Measurements from ENCODE around the gene GRIK4. TPM values are rescaled to one million over a fixed set of nuclear protein-coding genes. Genes with fewer than 3 reads are reported as not detected.

Gene GRIK4
- total and polyA plus RNA-seq, 4 donors: 0.05 to 0.25 (median 0.06) TPM; not detected in 1

DNA sequence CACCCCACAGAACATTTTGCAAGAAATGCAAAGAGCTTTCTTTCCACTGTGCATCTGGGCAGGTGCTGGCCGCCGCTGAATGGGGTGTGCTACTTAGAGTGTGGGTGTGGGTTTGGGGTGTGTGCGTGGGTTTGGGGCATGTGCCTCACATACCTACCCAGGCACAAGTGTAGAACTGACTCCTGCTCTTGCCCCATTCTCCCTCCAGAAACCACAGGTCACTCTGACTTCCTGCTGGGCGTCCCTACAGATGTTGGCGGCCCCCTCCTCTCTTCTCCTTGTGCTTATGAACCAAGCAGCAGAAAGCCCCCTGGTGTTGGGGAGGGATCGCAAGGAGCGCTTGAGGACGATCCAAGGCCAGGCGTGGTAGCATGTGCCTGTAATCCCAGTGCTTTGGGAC is 63.9 kb downstream of the GRIK4 start:
- DNase-seq (ENCODE audit: low spot score): no peak
- H3K27ac ChIP-seq (ENCODE audit: low read depth in 1 of 2, low read length in 2 of 2): no peak overlapping the region
- no peaks in the 10 kb centered on the region for H3K4me1 ChIP-seq (ENCODE audit: control insufficient read depth in 4 of 4, insufficient read depth in 4 of 4, low read length in 3 of 4)
- 77% methylated on average over 9 of the region's 9 CpGs for WGBS
- H3K9me3 ChIP-seq (ENCODE audit: control insufficient read depth in 4 of 4, low read length in 3 of 4): no peaks in the 10 kb centered on the region
- no peaks in the 10 kb centered on the region for H3K36me3 ChIP-seq (ENCODE audit: control insufficient read depth in 4 of 4, insufficient read depth in 3 of 4, low read depth in 1 of 4, low read length in 3 of 4)
- TF ChIP-seq, protein P1, sequence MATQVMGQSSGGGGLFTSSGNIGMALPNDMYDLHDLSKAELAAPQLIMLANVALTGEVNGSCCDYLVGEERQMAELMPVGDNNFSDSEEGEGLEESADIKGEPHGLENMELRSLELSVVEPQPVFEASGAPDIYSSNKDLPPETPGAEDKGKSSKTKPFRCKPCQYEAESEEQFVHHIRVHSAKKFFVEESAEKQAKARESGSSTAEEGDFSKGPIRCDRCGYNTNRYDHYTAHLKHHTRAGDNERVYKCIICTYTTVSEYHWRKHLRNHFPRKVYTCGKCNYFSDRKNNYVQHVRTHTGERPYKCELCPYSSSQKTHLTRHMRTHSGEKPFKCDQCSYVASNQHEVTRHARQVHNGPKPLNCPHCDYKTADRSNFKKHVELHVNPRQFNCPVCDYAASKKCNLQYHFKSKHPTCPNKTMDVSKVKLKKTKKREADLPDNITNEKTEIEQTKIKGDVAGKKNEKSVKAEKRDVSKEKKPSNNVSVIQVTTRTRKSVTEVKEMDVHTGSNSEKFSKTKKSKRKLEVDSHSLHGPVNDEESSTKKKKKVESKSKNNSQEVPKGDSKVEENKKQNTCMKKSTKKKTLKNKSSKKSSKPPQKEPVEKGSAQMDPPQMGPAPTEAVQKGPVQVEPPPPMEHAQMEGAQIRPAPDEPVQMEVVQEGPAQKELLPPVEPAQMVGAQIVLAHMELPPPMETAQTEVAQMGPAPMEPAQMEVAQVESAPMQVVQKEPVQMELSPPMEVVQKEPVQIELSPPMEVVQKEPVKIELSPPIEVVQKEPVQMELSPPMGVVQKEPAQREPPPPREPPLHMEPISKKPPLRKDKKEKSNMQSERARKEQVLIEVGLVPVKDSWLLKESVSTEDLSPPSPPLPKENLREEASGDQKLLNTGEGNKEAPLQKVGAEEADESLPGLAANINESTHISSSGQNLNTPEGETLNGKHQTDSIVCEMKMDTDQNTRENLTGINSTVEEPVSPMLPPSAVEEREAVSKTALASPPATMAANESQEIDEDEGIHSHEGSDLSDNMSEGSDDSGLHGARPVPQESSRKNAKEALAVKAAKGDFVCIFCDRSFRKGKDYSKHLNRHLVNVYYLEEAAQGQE (IDR thresholded peaks at IDR 0.05): no peak
- TF ChIP-seq, protein P2, sequence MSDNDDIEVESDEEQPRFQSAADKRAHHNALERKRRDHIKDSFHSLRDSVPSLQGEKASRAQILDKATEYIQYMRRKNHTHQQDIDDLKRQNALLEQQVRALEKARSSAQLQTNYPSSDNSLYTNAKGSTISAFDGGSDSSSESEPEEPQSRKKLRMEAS (IDR thresholded peaks at IDR 0.05): no peak
- TF ChIP-seq CTCF (IDR thresholded peaks at IDR 0.05; ENCODE audit: low read depth, low read length, missing input control): no peak
- no peak for TF ChIP-seq NR2F2 (IDR thresholded peaks at IDR 0.05)
- TF ChIP-seq HNF4G (IDR thresholded peaks at IDR 0.05): no peak
- no peak for TF ChIP-seq YY1 (IDR thresholded peaks at IDR 0.05)
- TF ChIP-seq SP1 (IDR thresholded peaks at IDR 0.05): no peak
- TF ChIP-seq ZBTB33 (IDR thresholded peaks at IDR 0.05): no peak
- TF ChIP-seq GABPA (IDR thresholded peaks at IDR 0.05 in 1 of 2, conservative IDR thresholded peaks at IDR 0.05 in 1 of 2): no peak
- TF ChIP-seq RXRA (IDR thresholded peaks at IDR 0.05): no peak
- TF ChIP-seq FOXA2 (IDR thresholded peaks at IDR 0.05): no peak
- TF ChIP-seq FOXA1 (IDR thresholded peaks at IDR 0.05): no peak
- no peak for TF ChIP-seq EGR1 (IDR thresholded peaks at IDR 0.05; ENCODE audit: low read depth in 2 of 2)
- no peak for TF ChIP-seq JUND (IDR thresholded peaks at IDR 0.05)
- TF ChIP-seq TAF1 (conservative IDR thresholded peaks at IDR 0.05): no peak
- no peak for TF ChIP-seq RAD21 (IDR thresholded peaks at IDR 0.05)
- no peak overlapping the region for H3K4me3 ChIP-seq (ENCODE audit: low read depth in 1 of 3, low read length in 3 of 3)
- no peaks in the 10 kb centered on the region for H3K27me3 ChIP-seq (ENCODE audit: control insufficient read depth in 4 of 4, insufficient read depth in 4 of 4, low read length in 3 of 4)
- H3K9ac ChIP-seq (ENCODE audit: low read depth in 1 of 2, low read length in 2 of 2): no peak overlapping the region

DNA sequence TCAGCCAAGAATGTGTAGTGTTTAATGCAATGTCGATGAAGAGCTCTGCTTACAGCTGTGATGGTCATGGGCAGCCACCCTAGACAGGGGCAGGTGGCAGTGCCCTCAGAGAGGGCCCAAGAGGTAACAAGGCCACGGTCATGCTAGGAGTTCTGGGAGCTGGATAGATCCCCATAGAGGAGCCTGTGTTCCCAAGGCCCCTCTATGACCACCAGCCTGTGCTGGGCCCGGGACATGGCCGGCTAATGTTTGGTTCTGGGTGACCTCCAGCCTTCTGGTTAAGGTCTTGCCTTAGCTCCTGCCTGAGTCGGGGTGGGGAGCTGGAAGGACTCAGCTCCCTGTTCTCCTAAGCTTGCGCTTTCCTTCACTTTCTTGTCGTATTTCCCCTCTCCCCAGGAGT is 65.1 kb downstream of the GRIK4 start:
- H3K4me1 ChIP-seq (ENCODE audit: control insufficient read depth in 4 of 4, insufficient read depth in 4 of 4, low read length in 3 of 4): no peaks in the 10 kb centered on the region
- TF ChIP-seq, protein P1 (IDR thresholded peaks at IDR 0.05): no peak
- no peak for TF ChIP-seq JUND (IDR thresholded peaks at IDR 0.05)
- no peak for TF ChIP-seq TAF1 (conservative IDR thresholded peaks at IDR 0.05)
- no peak for TF ChIP-seq CTCF (IDR thresholded peaks at IDR 0.05; ENCODE audit: low read depth, low read length, missing input control)
- TF ChIP-seq, protein P2 (IDR thresholded peaks at IDR 0.05): no peak
- no peak for TF ChIP-seq NR2F2 (IDR thresholded peaks at IDR 0.05)
- no peak for TF ChIP-seq YY1 (IDR thresholded peaks at IDR 0.05)
- H3K9me3 ChIP-seq (ENCODE audit: control insufficient read depth in 4 of 4, low read length in 3 of 4): no peaks in the 10 kb centered on the region
- no peaks in the 10 kb centered on the region for H3K36me3 ChIP-seq (ENCODE audit: control insufficient read depth in 4 of 4, insufficient read depth in 3 of 4, low read depth in 1 of 4, low read length in 3 of 4)
- no peak overlapping the region for H3K4me3 ChIP-seq (ENCODE audit: low read depth in 1 of 3, low read length in 3 of 3)
- no peak for DNase-seq (ENCODE audit: low spot score)
- no peak overlapping the region for H3K27ac ChIP-seq (ENCODE audit: low read depth in 1 of 2, low read length in 2 of 2)
- peaks cover 0 to 3% (median 0%) of the 10 kb centered on the region in 4 donors for H3K27me3 ChIP-seq (ENCODE audit: control insufficient read depth in 4 of 4, insufficient read depth in 4 of 4, low read length in 3 of 4)
- 83% methylated on average over 7 of the region's 7 CpGs for WGBS
- H3K9ac ChIP-seq (ENCODE audit: low read depth in 1 of 2, low read length in 2 of 2): no peak overlapping the region

Data from liver (tissue), 9 donors.